Raji (cell line): ENCODE measurements around the gene WDFY2.

Source experiments
- POLR2A ChIP-seq: IDR thresholded peaks from 2 replicates; pipeline ENCODE4 v1.6.1; 2011; ENCODE audit warnings: low read depth, low read length, control low read depth; ENCODE audit not compliant: insufficient read depth

WDFY2 gene

DNA sequence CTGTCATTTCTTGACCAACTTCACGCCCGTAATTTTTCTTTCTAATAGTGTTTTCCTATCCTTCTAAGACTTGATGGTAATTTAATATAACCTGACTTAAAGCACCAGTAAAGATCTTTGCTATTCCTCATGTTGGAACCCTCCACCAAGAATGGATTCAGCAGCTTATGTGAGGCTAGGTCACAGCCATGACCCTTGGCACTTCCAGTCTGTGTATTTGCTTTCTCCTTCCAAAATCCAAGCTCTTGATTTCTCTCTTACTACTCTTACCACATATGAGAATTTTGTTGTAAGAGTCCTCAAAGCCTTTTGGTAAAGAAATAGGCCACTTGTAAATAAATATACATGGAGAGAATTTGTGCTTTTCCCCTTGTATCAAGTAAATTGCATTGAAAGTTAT, 158.3 kb downstream of the WDFY2 start:
- TF ChIP-seq POLR2A, result no peak

DNA sequence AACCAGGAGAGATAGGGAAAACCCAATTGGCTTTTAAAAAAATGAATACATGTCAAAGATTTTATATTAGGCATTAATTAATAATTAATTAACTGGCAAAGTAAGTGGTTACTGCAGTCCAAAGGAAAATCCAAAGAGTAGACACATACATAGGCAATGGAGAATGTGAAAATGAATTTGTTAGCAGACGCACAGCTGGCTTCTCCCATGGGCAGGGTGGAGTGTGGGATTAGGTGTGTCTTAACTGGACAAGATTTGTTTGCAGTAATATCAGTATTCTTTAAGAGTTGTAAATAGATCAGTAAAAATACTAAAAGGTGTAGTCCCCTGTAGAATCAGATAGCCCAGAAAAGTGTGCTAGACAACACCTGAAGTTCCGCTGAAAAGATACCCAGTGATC, 161.0 kb downstream of the WDFY2 start:
- no peak for TF ChIP-seq POLR2A

DNA sequence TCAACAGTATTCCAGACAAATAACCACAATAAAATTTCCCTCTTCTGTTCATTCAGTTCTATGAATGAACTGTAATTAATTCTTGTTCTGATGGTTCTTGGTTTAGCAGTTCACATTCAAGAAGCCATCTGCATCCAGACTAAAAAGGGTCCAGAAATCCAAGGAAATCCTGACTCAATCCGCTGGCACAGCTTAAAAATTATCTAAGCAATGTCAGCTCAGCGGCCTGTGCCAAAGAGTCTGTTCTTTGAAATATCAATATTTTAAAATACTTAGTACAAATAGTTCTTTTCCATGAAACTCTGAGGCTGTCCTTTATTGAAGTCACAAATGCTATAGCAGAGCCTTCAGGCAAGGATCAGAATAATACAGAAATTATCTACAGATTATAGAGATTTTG, 162.5 kb downstream of the WDFY2 start:
- no peak for TF ChIP-seq POLR2A

DNA sequence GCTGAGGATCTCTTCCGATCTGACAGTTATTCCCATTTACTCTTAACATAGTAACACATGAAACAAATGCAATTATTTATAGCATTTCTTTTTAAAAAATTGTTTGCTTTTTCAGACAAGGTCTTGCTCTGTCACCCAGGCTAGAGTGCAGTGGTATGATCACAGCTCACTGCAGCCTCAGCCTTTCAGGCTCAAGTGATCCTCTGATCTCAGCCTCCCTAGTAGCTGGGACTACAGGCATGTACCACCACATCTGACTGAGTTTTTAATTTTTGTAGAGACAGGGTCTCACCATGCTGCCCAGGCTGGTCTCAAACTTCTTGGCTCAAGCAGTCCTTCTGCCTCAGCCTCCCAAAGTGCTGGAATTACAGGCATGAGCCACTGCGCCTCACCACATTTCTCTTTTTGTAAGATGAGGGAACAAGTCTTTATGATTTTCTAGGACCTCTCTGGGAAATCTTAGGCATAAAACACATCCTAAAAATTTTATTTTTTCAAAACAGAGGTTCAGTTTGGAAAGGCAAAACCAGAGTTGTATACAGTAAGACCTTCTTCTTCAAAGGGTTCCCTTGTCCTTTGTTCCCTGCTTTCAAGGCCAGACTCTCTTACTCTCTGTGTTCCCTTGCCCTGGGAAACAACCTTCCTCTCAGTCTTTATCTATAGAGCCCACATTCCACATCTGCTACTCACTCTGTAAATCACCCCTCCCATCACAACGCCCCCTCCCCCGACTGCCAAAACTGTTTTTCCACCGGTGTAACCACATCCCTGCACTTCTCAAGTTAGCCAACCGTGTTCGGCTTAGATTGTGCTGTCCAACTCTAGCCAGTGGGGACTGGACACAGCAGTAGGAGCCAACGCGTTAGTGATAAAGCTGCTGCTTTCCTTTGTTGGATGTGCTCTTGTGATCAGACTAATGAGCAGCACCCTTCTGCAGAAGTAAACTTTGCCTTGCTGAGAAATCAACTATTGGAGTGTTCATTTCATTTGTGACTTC, 163.5 kb downstream of the WDFY2 start:
- TF ChIP-seq POLR2A, result no peak

DNA sequence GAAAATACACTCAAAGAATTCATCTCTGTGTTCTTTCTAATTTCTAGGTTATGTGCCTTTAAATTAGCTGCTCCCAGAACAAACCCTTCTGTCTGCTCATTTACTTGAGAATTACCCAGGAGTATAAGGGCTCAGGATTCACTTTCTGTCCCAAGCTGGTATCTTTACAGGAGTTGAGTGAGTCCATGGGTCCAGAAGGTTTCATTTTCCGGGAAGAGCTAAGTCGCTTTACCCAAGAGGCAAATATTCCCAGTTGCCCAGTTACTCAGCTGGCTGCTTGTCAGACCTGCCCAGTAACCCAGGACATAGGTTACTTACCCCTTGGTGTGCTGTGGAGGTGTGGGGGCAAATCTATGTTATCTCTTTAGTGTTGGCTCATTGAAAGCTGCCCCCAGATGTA, 172.4 kb downstream of the WDFY2 start:
- no peak for TF ChIP-seq POLR2A

DNA sequence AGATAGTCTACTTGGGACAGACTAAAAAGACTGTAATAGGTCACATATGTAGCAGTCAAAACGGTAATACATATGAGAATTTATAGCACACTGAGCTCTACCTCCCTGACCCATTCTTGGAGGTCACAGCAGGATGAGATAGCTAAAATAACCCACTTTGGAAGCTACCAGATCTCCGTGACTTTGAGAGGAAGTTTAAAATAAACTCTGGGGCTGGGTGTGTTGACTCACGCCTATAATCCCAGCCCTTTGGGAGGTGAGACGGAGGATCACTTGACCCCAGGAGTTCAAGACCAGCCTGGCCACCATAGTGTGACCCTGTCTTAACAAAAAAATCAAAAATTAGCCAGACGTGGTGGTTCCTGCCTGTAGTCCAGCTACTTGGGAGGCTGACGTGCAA, 174.4 kb downstream of the WDFY2 start:
- no peak for TF ChIP-seq POLR2A

DNA sequence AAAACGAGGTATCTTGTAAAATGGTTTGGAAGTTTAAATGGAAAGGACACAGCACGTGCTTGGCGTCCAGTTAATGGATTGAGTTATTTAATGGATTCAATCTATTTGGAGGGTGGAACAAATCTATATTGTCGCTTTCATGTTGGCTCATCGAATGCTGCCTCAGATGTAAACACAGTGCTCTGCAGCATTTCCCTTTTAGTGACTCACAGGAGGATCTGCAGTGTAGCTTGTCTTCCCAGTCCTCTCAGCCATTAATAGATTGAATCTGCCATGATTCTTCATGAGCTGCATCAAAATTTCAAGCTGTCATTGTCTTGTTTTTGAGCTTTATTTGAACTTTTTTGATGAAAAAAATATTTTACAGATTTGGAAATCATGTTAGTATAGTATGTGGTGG, 175.0 kb downstream of the WDFY2 start:
- no peak for TF ChIP-seq POLR2A

DNA sequence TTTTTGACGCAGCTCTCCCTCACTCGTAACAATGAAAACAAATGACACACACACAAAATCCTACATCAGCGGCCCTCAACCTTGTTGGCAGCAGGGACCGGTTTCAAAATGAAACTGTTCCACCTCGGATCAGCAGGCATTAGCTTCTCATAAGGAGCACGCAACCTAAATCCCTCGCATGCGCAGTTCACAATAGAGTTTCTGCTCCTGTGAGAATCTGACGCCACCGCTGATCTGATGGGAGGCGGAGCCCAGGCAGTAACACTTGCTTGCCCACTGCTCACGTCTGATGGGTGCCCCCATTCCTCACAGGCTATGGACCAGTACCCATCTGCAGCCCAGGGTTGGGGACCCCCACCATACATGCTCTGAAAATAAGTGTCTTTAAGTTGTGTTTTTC, 176.3 kb downstream of the WDFY2 start:
- no peak for TF ChIP-seq POLR2A

DNA sequence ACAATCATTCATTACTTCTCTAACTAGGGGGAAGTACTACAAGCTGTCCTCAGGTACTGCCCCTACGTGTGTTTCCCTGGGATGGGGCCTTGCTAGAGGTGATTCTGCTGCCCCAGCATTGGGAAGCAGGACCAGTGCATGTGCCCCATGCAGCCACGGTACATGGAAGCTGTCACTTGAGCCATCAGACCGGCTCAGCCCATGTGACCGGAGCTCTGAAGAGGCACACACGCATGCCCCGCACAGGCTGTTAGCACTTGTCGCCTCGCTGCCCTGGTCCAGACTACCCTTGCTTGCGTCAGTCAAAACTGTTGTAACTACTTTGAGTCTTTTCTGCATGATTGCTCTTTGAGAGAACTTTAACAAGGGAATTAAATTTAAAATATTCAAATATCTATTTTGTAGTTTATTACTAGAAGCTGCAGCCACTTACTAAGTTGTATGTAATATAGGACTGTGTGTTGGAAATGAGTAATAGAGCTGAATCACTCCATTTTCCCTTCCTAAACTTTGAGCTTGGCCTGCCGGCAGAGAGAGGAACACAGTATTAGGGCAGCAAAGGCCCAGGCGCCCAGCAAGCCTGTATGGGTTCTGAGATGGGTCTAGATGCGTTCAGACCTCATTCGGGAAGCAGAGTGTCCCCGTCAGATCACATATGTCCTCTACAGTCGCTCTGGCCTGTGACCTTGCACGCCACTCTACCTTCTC, 177.5 kb downstream of the WDFY2 start:
- no peak for TF ChIP-seq POLR2A

DNA sequence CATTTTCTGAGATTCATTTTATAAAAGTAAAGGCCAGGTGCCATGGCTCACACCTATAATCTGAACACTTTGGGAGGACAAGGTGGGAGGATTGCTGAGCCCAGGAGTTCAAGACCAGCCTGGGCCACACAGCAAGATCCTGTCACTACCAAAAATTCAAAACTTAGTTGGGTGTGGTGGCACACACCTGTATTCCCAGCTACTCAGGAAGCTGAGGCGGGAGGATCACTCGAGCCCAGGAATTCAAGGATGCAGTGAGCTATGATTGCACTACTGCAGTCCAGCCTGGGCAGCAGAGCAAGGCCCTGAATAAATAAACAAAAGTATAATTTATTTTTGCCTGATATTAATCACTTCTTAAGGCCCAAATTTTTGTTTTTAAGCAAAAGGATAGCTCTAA, 179.2 kb downstream of the WDFY2 start:
- no peak for TF ChIP-seq POLR2A

DNA sequence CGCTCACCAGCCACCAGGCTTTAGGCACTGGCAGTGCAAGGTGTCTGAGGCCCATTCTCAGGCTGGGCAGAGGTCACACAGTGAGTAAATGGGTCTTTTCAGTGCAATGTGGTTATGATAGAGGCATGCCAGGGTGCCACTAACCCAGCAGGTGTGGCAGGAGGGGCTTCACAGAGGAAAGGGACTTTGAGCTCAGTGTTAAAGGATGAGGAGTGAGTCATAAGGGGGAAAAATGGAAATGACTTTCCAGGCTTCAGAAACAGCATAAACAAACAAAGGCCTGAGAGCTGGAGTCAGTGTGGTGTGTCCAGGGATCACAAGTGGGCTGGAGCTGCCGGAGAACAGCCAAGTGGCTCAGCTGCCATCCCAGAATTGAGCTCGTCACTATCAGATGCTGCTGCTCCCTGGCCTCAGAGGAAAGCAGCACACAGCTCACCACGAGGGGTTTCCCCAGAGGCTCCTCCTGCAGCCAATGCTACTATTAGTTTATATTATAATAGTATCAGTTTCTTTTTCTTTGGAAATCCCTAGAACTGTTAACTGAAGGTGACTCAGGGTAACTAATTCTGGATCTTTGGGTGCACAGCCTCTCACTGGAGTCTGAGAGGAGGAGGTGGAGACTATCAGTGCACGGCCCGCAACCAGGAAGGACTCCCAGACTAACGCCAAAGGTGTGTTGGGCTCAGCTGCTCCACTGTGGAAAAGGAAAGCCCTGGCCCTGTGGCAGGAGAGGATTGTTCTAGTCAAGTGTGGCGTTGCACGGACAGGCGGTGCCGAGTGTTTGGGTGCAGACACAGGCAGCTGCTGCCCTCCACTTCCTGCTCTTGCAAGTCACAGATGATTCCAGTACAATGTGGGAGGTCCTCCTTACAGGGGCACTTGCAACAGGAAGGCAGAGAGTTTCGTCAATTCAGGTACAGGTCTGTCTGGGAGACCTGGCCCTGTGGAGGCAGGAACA, 180.2 kb downstream of the WDFY2 start:
- no peak for TF ChIP-seq POLR2A

DNA sequence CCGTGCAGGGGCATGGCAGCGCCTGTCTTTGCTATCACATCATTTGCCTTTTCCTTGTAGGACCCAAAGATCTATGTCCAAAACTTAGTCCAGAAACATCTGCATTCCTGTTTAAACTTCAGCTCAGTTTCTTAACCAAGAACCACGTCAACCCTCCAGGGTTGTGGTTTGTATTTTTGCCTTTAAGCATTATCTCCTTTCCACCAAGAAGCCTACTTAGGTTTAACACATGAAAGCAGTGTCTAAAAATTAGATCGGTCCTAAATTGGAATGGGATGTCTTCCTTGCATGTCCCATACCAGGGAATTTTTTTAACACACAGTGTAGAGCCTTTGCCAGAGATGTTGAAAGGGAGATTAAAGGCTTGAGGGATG, 180.9 kb downstream of the WDFY2 start:
- TF ChIP-seq POLR2A, result no peak

DNA sequence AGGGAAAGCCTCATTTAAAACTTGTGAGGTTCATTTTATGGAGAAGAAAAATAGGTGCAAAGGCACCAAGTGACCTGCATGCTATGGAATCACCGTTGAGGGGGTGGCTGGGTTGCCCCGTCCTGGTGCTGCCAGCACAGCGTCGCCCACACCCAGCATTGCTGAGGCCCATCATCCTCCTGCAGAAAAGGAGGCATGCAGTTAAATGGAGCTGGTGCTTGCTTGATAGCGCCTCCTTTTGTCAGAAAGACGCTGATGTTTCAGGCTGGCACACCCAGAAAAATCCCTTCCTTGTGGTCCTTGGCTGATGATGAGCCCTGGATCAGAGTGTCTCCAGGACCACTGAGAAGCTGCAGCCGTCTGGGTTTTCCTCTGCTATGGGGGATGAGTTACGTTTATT, 182.8 kb downstream of the WDFY2 start:
- no peak for TF ChIP-seq POLR2A

DNA sequence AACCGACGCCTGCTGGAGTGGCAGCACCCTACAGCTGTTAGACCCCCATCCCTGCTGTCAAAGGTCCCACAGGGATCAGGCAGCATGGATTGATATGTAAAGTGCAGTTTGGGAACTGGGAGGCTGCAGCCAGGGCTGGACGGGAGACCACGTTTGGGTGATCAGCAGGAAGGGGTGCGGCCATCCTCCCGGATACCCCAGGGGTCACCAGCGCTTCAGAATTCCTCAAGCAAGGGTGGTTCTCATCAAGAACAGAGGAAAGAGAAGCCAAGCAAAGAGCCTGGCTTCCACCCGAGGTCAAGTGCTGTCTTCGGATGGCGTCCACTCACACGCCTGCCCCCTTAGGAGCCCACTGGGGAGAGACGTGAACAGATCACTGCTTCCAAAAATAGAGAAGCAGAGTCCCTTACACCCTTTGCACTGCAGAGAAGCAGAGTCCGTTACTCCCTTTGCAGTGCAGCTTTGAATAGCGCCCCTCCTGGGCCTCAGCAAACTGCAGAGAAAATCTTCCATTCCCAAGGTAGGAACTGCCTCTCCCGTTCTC, 184.2 kb downstream of the WDFY2 start:
- TF ChIP-seq POLR2A, result no peak

DNA sequence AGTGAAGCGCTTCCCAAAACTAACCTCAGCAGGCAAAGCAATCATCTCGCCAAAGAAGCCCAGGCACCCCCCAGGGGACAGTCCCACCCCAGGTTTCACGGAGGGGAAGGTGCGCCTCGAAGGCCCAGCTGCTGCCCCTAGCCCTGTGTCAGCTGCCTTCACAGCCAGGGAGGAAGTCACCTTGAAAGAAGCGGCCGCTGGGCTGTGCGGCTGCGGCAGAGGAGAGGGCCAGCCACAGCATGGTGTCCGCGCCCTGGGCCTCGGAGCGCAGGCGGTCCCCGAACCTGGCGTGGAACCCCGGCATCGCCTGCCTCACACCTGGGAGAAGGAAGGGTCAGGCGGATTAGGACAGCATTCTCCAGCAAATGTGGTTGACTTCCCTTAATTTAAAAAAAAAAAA, 184.7 kb downstream of the WDFY2 start:
- no peak for TF ChIP-seq POLR2A
